Spleen (tissue), 7 donors: ENCODE results near the gene DEPP1.

ENCODE experiments used
- CTCF ChIP-seq, 11 experiments: fragments of 200-600 bp in 7 of 11; fragments of 450-650 bp in 4 of 11; sonication (generic) in 4 of 11; IDR thresholded peaks in 8 of 11; conservative IDR thresholded peaks in 3 of 11; 1 replicate in 7 of 11; 2 replicates in 4 of 11; pipeline versions ENCODE4 v1.4.0 to v1.8.0; 2016 to 2021; ENCODE audit warnings: antibody characterized with exemption in 11 of 11, inconsistent platforms in 4 of 11, mild to moderate bottlenecking in 1 of 11
- POLR2A ChIP-seq, 3 donors: fragments of 450-650 bp; IDR thresholded peaks; one replicate each; pipeline ENCODE4 v1.5.1; 2017; ENCODE audit warnings: antibody characterized with exemption in 3 of 3, mild to moderate bottlenecking in 1 of 3
- donor health status: DM: no; HTN: no; CAD: no; lungs with moderate emphysema.
- donor health status: DM: no; HTN: no; CAD: no.
- donor health status: DM: no; HTN: no; CAD: no.

GRCh38 chr10:44986670-44987069 is 8.1 kb upstream of the DEPP1 start:
- TF ChIP-seq CTCF (IDR thresholded peaks at IDR 0.05 in 8 of 11, conservative IDR thresholded peaks at IDR 0.05 in 3 of 11) (no peak), POLR2A (IDR thresholded peaks at IDR 0.05) (no peak)
